ENCODE measurements around the gene GINM1.

Gene GINM1

DNA sequence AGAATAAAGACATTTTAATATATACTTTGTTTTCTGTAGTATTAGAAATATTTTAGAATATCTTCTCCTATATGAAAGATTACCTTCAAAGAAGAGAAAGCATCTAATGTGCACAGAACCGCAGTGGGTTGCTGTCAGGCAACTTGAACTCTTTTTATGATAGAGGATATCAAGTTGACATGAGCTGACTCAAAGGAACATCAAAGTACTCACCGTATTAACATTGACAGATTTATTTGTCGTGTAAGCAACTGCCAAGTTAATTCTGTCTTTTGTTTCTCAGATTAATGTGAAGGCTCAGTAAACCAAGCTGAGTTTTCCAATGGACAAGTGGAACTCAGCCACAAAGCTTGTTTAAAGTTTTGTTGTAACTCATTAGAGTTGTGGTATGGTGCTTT lies 2.2 kb upstream of the GINM1 start:
- H3K27ac Mint-ChIP-seq: no peak overlapping the region
- ATAC-seq (replicated peaks) (no peak), DNase-seq (no peak)
- H3K4me1 Mint-ChIP-seq (ENCODE audit: low read depth in 2 of 2): peaks cover 5 to 14% of the 10 kb centered on the region in 2 donors
- no peaks in the 10 kb centered on the region for H3K9me3 Mint-ChIP-seq
- H3K36me3 Mint-ChIP-seq (ENCODE audit: insufficient read depth): peaks cover 11% of the 10 kb centered on the region
- H3K4me3 Mint-ChIP-seq: no peak overlapping the region
- H3K27me3 Mint-ChIP-seq: peaks cover 6 to 10% of the 10 kb centered on the region in 2 donors

DNA sequence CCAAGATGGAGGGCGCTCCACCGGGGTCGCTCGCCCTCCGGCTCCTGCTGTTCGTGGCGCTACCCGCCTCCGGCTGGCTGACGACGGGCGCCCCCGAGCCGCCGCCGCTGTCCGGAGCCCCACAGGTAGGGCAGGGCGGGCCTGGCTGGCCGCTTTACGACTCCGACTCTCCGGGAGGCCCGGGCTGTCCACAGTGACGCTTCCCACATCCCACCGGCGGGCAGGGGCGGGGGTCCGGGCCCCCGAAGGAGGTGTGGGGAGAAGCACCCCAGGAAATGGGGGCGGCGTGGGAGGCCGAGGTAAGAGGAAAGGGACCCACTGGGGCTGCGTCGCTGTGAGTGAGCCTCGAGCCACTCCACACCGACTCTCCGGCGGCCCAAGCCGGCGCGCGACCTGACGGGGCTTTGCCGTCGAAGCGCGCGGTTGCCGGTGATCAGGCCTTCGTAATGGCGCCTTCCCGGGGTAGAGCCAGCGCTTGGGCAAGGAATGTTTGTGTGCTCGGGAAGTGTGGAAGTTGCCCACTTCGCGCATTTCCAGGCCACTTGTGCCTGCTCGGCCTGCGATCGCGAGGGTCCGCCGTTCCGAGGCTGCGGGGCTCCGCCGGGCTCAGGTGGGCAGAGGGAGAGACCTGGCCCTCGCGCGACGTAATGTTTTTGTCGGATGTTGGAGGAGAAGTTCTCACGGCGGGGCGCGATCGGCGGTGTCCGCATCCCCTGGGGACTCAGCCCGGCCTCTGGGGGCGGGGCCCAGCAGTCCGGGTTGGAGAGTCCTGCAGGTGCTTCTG lies 427 bp downstream of the GINM1 start:
- Mint-ChIP-seq H3K27me3 (no peaks in the 10 kb centered on the region), H3K27ac (peak overlapping the region; percentile 88 to 91), H3K4me3 (peak overlapping the region; percentile 93 to 94), H3K36me3 (ENCODE audit: insufficient read depth) (peaks cover 17% of the 10 kb centered on the region), H3K4me1 (ENCODE audit: low read depth in 2 of 2) (peaks cover 7 to 18% of the 10 kb centered on the region in 2 donors), H3K9me3 (no peaks in the 10 kb centered on the region)
- DNase-seq (peak; percentile 25 to 41 (median 38)), ATAC-seq (replicated peaks) (peak; percentile 18)

DNA sequence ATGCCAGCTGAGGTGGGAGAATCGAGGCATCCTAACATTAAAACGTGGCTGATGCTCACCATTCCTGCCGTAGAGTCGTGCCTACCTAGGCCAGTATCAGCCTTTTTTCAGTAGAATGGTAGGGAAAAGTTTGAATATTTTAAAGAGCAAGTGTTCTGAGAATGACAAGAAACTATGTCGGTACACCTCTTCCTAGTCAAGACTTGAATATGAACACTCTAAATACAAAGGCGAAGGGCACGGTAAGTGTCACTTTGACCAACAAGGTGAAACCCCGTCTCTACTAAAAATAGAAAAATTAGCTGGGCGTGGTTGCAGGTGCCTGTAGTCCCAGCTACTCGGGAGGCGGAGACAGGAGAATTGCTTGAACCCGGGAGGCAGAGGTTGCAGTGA lies 1.0 kb downstream of the GINM1 start:
- Mint-ChIP-seq H3K27me3 (no peaks in the 10 kb centered on the region), H3K4me1 (ENCODE audit: low read depth in 2 of 2) (peaks cover 7 to 18% of the 10 kb centered on the region in 2 donors), H3K36me3 (ENCODE audit: insufficient read depth) (peaks cover 17% of the 10 kb centered on the region), H3K27ac (peak overlapping the region; percentile 88 to 91), H3K4me3 (peak overlapping the region; percentile 93 to 94), H3K9me3 (no peaks in the 10 kb centered on the region)
- DNase-seq (no peak), ATAC-seq (replicated peaks) (no peak)

DNA sequence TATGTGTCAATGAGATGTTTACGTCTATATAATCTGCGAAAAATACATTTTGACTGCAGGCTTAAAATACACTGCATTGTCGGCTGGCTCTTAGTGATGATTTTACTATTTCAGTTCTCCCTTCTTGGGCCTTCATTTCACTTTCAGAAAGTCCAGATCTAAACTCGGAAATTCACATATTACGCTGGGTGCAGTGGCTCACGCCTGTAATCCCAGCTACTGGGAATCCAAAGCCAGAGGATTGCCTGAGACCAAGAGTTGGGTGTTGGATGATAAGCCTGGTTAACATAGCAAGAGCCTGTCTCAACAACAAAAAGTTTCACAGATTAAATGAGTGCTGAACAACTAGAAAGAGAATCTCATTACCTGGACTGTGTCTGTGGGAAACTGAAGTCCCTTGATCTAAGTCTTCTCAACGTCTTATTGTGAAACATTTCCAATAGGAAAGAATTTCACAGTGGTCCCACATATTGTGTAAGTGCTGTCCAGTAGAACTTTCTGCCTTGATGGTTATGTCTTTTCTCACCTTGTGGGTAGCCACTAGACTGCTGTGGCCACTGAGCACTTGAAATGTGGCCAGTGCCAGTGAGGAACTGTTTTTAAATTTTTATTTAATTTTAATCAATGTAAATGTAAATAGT lies 1.9 kb downstream of the GINM1 start:
- no peaks in the 10 kb centered on the region for H3K9me3 Mint-ChIP-seq
- DNase-seq (no peak), ATAC-seq (replicated peaks) (no peak)
- no peak overlapping the region for H3K27ac Mint-ChIP-seq
- peaks cover 21% of the 10 kb centered on the region for H3K36me3 Mint-ChIP-seq (ENCODE audit: insufficient read depth)
- H3K27me3 Mint-ChIP-seq: no peaks in the 10 kb centered on the region
- H3K4me1 Mint-ChIP-seq (ENCODE audit: low read depth in 2 of 2): peaks cover 7 to 18% of the 10 kb centered on the region in 2 donors
- peak overlapping the region; percentile 93 to 94 for H3K4me3 Mint-ChIP-seq

DNA sequence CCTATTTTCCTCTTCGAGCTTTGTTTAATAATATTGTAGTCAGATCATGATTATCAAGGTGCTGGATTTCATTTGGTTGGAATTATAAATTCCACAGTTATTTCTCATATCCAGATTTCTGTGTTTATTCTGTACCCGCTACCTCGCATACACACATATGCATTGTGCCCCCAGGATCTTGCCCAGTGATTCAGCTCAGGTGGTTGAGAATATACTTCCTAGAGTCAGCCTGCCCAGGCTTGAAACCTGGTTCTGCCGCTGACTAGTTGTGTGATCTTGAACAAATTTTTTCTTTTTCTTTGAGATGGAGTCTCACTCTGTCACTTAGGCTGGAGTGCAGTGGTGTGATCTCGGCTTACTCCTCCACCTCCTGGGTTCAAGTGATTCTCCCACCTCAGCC lies 14.7 kb downstream of the GINM1 start:
- H3K36me3 Mint-ChIP-seq (ENCODE audit: insufficient read depth): peaks cover 41% of the 10 kb centered on the region
- H3K4me3 Mint-ChIP-seq: no peak overlapping the region
- no peak for DNase-seq
- H3K27ac Mint-ChIP-seq: no peak overlapping the region
- H3K27me3 Mint-ChIP-seq: no peaks in the 10 kb centered on the region
- peaks cover 0 to 2% of the 10 kb centered on the region in 2 donors for H3K4me1 Mint-ChIP-seq (ENCODE audit: low read depth in 2 of 2)
- no peak for ATAC-seq (replicated peaks)
- no peaks in the 10 kb centered on the region for H3K9me3 Mint-ChIP-seq

DNA sequence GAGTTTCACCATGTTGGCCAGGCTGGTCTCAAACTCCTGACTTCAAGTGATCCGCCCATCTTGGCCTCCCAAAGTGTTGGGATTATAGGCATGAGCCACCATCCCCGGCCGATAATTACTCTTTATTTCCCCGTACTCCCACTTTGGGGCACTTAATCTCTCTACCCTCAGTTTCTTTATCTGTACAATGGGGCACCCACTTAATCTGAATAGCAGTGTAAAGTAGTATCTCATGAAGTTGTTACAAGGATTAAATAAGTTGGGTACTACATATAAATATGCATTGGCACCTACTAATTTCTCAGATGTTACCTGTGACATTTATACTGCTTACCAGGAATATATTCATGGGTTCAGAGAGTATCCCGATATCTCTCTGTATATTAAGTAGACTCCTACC lies 15.2 kb downstream of the GINM1 start:
- H3K4me3 Mint-ChIP-seq: no peak overlapping the region
- no peak overlapping the region for H3K27ac Mint-ChIP-seq
- no peaks in the 10 kb centered on the region for H3K9me3 Mint-ChIP-seq
- H3K36me3 Mint-ChIP-seq (ENCODE audit: insufficient read depth): peaks cover 39% of the 10 kb centered on the region
- H3K27me3 Mint-ChIP-seq: no peaks in the 10 kb centered on the region
- DNase-seq: no peak
- no peak for ATAC-seq (replicated peaks)
- peaks cover 0 to 2% of the 10 kb centered on the region in 2 donors for H3K4me1 Mint-ChIP-seq (ENCODE audit: low read depth in 2 of 2)

DNA sequence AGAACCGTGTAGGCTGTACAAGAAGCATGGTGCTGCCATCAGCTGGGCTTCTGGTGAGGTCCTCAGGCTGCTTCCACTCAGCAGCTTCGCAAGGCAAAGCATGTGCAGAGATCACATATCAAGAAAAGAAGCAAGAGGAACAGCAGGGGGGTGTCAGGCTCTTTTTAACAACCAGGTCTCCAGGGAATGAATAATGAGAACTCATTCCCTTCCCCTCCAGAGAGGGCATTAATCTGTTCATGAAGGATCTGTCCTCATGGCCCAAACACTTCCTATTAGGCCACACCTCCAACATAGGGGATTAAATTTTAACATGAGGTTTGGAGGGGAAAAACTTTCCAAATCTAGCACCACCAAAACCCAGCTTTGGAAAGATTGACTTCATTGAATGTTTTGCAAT lies 20.0 kb downstream of the GINM1 start:
- Mint-ChIP-seq H3K9me3 (no peaks in the 10 kb centered on the region), H3K36me3 (ENCODE audit: insufficient read depth) (peaks cover 46% of the 10 kb centered on the region), H3K27ac (peak overlapping the region in 1 of 2 donors; percentile 62), H3K27me3 (no peaks in the 10 kb centered on the region), H3K4me1 (ENCODE audit: low read depth in 2 of 2) (no peaks in the 10 kb centered on the region), H3K4me3 (no peak overlapping the region)
- ATAC-seq (replicated peaks) (no peak), DNase-seq (no peak)

DNA sequence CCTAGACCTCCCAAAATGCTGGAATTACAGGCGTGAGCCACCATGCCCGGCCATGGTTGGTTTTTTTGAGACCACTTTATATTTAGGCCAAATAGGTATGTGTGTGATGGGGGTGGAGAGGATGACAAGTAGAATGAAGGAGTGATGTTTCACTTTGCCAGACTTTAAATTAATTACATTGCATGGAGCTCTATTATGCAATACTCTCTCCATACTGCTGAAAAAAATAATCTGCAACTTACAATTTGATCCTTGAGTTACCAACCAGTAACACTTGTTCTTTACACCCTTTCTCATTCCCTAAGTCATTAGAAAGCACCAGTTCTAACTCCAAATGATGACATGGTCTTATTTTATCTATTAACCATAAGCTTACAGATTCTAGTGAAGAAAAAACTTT lies 26.8 kb downstream of the GINM1 start:
- H3K4me3 Mint-ChIP-seq: no peak overlapping the region
- no peaks in the 10 kb centered on the region for H3K9me3 Mint-ChIP-seq
- H3K27ac Mint-ChIP-seq: no peak overlapping the region
- DNase-seq (no peak), ATAC-seq (replicated peaks) (no peak)
- H3K4me1 Mint-ChIP-seq (ENCODE audit: low read depth in 2 of 2): no peaks in the 10 kb centered on the region
- no peaks in the 10 kb centered on the region for H3K27me3 Mint-ChIP-seq
- peaks cover 63% of the 10 kb centered on the region for H3K36me3 Mint-ChIP-seq (ENCODE audit: insufficient read depth)

DNA sequence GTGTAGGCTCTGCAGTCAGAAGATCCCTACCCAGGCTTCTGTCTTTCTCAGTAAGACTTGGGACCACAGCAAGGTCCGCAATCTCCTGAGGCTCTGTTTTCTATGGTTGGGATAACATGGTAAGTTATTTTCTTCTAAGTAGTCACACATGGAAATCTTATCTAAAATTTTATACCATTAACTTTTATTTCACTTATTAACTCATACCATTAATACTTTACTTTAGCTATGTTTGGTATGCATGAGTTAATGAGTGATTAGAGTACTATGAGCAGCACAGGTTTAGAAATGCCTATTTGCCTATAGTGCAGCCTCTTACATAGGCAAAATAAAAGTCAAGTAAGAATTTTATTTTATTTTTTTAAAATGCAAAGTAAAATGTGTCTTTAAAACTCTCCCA lies 27.2 kb downstream of the GINM1 start:
- H3K9me3 Mint-ChIP-seq: no peaks in the 10 kb centered on the region
- ATAC-seq (replicated peaks) (no peak), DNase-seq (no peak)
- H3K4me3 Mint-ChIP-seq: no peak overlapping the region
- H3K4me1 Mint-ChIP-seq (ENCODE audit: low read depth in 2 of 2): no peaks in the 10 kb centered on the region
- H3K27ac Mint-ChIP-seq: no peak overlapping the region
- no peaks in the 10 kb centered on the region for H3K27me3 Mint-ChIP-seq
- peaks cover 61% of the 10 kb centered on the region for H3K36me3 Mint-ChIP-seq (ENCODE audit: insufficient read depth)

DNA sequence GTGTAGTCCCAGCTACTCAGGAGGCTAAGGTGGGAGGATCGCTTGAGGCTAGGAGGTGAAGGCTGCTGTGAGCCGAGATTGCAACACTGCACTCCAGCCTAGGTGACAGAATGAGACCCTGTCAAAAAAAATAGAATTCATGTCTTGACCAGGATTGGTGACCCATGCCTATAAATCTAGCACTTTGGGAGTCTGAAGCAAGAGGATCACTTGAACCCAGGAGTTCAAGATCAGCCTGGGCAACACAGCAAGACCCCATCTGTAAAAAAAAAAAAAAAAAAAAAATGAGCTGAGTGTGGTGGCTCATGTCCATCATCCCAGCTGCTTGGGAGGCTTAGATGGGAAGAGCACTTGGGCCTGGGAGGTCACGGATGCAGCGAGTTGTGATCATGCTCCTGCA lies 34.3 kb downstream of the GINM1 start:
- Mint-ChIP-seq H3K27ac (peak overlapping the region; percentile 28 to 44), H3K9me3 (no peaks in the 10 kb centered on the region), H3K27me3 (no peaks in the 10 kb centered on the region), H3K4me1 (ENCODE audit: low read depth in 2 of 2) (no peaks in the 10 kb centered on the region), H3K36me3 (ENCODE audit: insufficient read depth) (peaks cover 41% of the 10 kb centered on the region), H3K4me3 (no peak overlapping the region)
- ATAC-seq (replicated peaks) (no peak), DNase-seq (no peak)

DNA sequence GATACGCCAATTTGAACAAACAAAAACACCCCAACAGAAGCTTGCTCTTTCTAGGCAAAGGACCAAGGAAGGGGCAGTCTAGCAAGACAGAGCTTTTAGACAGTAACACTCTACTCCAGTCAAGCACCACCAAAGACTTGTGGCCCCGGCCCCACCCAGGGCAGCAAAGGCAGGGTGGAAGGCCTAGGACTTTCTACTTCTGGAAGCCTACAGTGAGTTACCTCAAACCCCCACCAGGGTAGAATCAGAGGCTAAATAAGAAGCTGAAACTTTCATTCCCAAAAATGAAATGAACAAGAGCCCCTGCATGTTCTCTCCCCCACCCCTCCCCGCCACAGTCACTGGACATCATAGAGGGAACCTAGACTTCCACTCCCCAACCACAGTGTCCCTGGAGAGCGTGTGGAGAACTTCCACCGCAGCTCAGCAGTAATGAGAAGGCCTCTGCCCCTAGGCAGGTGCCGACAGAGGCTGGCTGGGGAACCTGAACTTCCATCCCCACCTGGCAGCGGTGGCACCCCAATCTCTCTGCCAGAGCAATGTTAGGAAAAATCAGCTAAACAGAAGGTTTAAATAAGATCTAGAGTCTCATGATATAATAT lies 42.3 kb downstream of the GINM1 start:
- Mint-ChIP-seq H3K27ac (peak overlapping the region in 1 of 2 donors; percentile 44), H3K4me1 (ENCODE audit: low read depth in 2 of 2) (peaks cover 7 to 8% of the 10 kb centered on the region in 2 donors), H3K9me3 (no peaks in the 10 kb centered on the region), H3K27me3 (no peaks in the 10 kb centered on the region), H3K4me3 (no peak overlapping the region), H3K36me3 (ENCODE audit: insufficient read depth) (peaks cover 30% of the 10 kb centered on the region)
- ATAC-seq (replicated peaks): no peak
- DNase-seq: no peak

DNA sequence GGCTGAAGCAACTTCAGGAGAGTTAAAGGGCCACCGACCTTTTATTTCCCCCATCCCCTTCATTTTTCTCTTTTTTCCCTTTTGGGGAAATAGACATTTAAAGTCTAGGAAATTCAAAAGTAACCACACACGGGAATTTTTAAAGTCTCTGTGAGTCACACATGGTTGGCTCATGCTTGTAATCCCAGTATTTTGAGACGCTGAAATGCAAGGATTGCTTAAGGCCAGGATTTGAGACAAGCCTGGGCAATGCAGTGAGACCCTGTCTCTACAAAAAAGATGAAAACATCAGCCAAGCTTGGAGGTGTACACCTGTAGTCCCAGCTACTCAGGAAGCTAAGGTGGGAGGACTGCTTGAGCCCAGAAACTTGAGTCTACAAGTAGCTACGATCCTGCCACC lies 48.2 kb downstream of the GINM1 start:
- H3K27me3 Mint-ChIP-seq: no peaks in the 10 kb centered on the region
- peaks cover 40% of the 10 kb centered on the region for H3K36me3 Mint-ChIP-seq (ENCODE audit: insufficient read depth)
- no peak overlapping the region for H3K4me3 Mint-ChIP-seq
- H3K27ac Mint-ChIP-seq: no peak overlapping the region
- H3K4me1 Mint-ChIP-seq (ENCODE audit: low read depth in 2 of 2): peaks cover 4 to 6% of the 10 kb centered on the region in 2 donors
- DNase-seq (no peak), ATAC-seq (replicated peaks) (no peak)
- H3K9me3 Mint-ChIP-seq: no peaks in the 10 kb centered on the region

DNA sequence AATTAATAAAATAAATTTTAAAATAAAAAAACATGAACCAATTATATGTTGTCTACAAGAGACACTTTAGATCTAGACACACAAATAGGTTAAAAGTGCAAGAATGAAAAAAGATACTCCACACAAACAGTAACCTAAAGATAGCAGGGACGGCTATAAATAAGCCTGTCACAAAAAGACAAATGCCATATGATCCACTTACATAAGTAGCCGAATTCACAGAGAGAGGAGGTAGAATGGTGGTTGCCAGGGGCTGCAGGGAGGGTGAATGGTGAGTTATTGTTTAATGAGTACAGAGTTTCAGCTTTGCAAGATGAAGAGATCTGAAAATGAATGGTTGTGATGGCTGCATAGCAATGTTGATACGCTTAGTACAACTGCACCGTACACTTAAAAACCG lies 49.6 kb downstream of the GINM1 start:
- ATAC-seq (replicated peaks): no peak
- no peak for DNase-seq
- no peaks in the 10 kb centered on the region for H3K9me3 Mint-ChIP-seq
- peaks cover 42% of the 10 kb centered on the region for H3K36me3 Mint-ChIP-seq (ENCODE audit: insufficient read depth)
- H3K27ac Mint-ChIP-seq: peak overlapping the region in 1 of 2 donors; percentile 19
- H3K4me1 Mint-ChIP-seq (ENCODE audit: low read depth in 2 of 2): peaks cover 4 to 5% of the 10 kb centered on the region in 2 donors
- no peaks in the 10 kb centered on the region for H3K27me3 Mint-ChIP-seq
- no peak overlapping the region for H3K4me3 Mint-ChIP-seq

DNA sequence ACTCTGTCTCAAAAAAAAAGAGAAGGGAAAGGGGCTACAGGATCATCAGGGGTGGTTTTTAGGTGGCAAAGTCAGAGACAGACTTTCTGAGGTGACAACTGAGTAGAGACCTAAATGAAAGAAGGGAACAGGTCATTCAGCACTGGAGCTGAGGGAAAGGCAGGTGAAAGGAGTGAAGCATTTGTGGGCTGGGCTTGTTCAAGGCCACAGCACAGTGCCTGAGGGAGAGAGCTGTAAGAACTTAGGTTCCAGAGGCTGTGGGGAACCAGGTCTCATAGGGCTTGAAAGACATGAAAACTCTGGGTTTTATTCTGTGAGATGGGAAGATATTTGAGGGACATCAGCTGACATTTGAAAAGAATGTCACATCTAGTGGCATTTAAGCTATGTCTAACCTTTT lies 61.5 kb downstream of the GINM1 start:
- peaks cover 0 to 2% of the 10 kb centered on the region in 2 donors for H3K4me1 Mint-ChIP-seq (ENCODE audit: low read depth in 2 of 2)
- H3K4me3 Mint-ChIP-seq: no peak overlapping the region
- ATAC-seq (replicated peaks): no peak
- peak overlapping the region in 1 of 2 donors; percentile 24 for H3K27ac Mint-ChIP-seq
- no peaks in the 10 kb centered on the region for H3K27me3 Mint-ChIP-seq
- no peaks in the 10 kb centered on the region for H3K9me3 Mint-ChIP-seq
- peaks cover 52% of the 10 kb centered on the region for H3K36me3 Mint-ChIP-seq (ENCODE audit: insufficient read depth)
- DNase-seq: no peak
